HepG2 (cell line): ENCODE data around the gene KRT73. TPM values are rescaled to one million over a fixed set of nuclear protein-coding genes. Genes with fewer than 3 reads are reported as not detected.

Experiments used
- ATAC-seq: fragments of 200-7000 bp; cut with Tn5 transposase; 3 replicates; pipeline ENCODE4 v1.9.1; 2020; ENCODE audit warnings: mild to moderate bottlenecking, moderate library complexity
- BruUV-seq: library from RNA; stranded (reverse); fragments of 400-500 nt; replicated peaks from 2 replicates; lab custom pipeline; 2021; lab: Mats Ljungman, UMichigan
- CTCF ChIA-PET: fragments of 300-600 bp; formaldehyde crosslinking; extraction: SDS; loops from one replicate; lab custom pipeline; 2021; ENCODE audit warnings: low total read pairs, inconsistent platforms, low intra/inter-chr PET ratio; lab: Yijun Ruan, JAX
- POLR2A ChIA-PET: fragments of 350-600 bp; sonication (Branson Sonifier 250); formaldehyde crosslinking; loops from one replicate; lab custom pipeline; 2020; ENCODE audit warnings: antibody characterized with exemption, inconsistent platforms; lab: Yijun Ruan, JAX
- DNase-seq: peaks from one replicate; pipeline ENCODE4 v3.0.0-alpha.2; 2015; ENCODE audit warnings: low spot score
- FAIRE-seq: peaks from 3 replicates; lab custom pipeline; 2011; peaks lifted over from hg19 to GRCh38; lab: Jason Lieb, UNC
- H2AFZ ChIP-seq: one replicate; pipeline ENCODE4 v1.6.1; 2011; ENCODE audit warnings: low read length, inconsistent platforms
- H3K27ac ChIP-seq: fragments of 300-600 bp; 3 replicates; pipeline ENCODE4 v1.8.0; 2011; ENCODE audit warnings: mixed run types, mild to moderate bottlenecking, mixed read lengths, low read length, inconsistent platforms; ENCODE audit not compliant: insufficient read depth; ENCODE audit errors: extremely low read length
- H3K27me3 ChIP-seq, 2 experiments: fragments of 200-600 bp in 1 of 2; 2 replicates in 1 of 2; 3 replicates in 1 of 2; pipeline versions ENCODE4 v1.6.0 to v1.8.0; 2011; ENCODE audit warnings: low read length in 2 of 2, mild to moderate bottlenecking in 2 of 2, moderate library complexity in 2 of 2, inconsistent platforms in 1 of 2; ENCODE audit not compliant: insufficient read depth in 2 of 2, control insufficient read depth in 1 of 2
- H3K36me3 ChIP-seq, 2 experiments: fragments of 200-600 bp in 1 of 2; replicated peaks in 1 of 2; 2 replicates in 1 of 2; 3 replicates in 1 of 2; pipeline versions ENCODE4 v1.5.1 to v1.8.0; 2011; ENCODE audit warnings: low read length in 2 of 2, inconsistent platforms in 1 of 2; ENCODE audit not compliant: insufficient read depth in 2 of 2, control insufficient read depth in 1 of 2
- H3K4me1 ChIP-seq: 2 replicates; pipeline ENCODE4 v1.5.1; 2012; ENCODE audit warnings: low read length, inconsistent platforms; ENCODE audit not compliant: insufficient read depth
- H3K4me2 ChIP-seq: 2 replicates; pipeline ENCODE4 v1.6.0; 2011; ENCODE audit warnings: low read depth, low read length, inconsistent platforms
- H3K4me3 ChIP-seq, 3 experiments: fragments of 200-600 bp in 1 of 3; sonication (generic), shearing (Covaris generic) in 1 of 3; replicated peaks in 1 of 3; 2 replicates each; pipeline ENCODE4 v1.5.1; 2011 to 2016; ENCODE audit warnings: low read length in 3 of 3, inconsistent platforms in 2 of 3, low read depth in 2 of 3, mild to moderate bottlenecking in 2 of 3, control low read depth in 1 of 3, mixed read lengths in 1 of 3; ENCODE audit not compliant: insufficient read depth in 1 of 3
- H3K79me2 ChIP-seq: one replicate; pipeline ENCODE4 v1.6.1; 2011; ENCODE audit warnings: low read length, inconsistent platforms; ENCODE audit not compliant: insufficient read depth
- H3K9ac ChIP-seq: 2 replicates; pipeline ENCODE4 v1.6.0; 2011; ENCODE audit warnings: mild to moderate bottlenecking, low read depth, low read length, inconsistent platforms; ENCODE audit not compliant: insufficient read depth
- H3K9me3 ChIP-seq: 2 replicates; pipeline ENCODE4 v1.5.1; 2012; ENCODE audit warnings: mild to moderate bottlenecking, low read length
- H4K20me1 ChIP-seq: 2 replicates; pipeline ENCODE4 v1.6.0; 2011; ENCODE audit warnings: inconsistent platforms, mild to moderate bottlenecking, low read length, moderate library complexity; ENCODE audit not compliant: insufficient read depth
- HNRNPK ChIP-seq: fragments of 200-400 bp; formaldehyde crosslinking; IDR thresholded peaks from 2 replicates; pipeline ENCODE4 v1.6.1; 2018; ENCODE audit warnings: low read length, low read depth, moderate library complexity, mild to moderate bottlenecking; ENCODE audit not compliant: poor library complexity, severe bottlenecking
- KMT2B ChIP-seq: IDR thresholded peaks from 2 replicates; pipeline ENCODE4 v1.6.1; 2016; ENCODE audit warnings: missing genetic modification reagents, missing compliant biosample characterization
- MLX ChIP-seq: IDR thresholded peaks from 2 replicates; pipeline ENCODE4 v1.6.1; 2016
- NCOA5 ChIP-seq: sonication (generic); formaldehyde crosslinking; IDR thresholded peaks from 2 replicates; pipeline ENCODE4 v1.4.0; 2020; ENCODE audit warnings: missing genetic modification reagents
- NKX3-1 ChIP-seq: sonication (generic); formaldehyde crosslinking; IDR thresholded peaks from 2 replicates; pipeline ENCODE4 v1.5.0; 2020; ENCODE audit warnings: missing genetic modification reagents
- PBX2 ChIP-seq: IDR thresholded peaks from 2 replicates; pipeline ENCODE4 v1.6.1; 2016; ENCODE audit warnings: control low read depth
- PHF5A ChIP-seq: IDR thresholded peaks from one replicate; pipeline ENCODE4 v1.6.1; 2018; ENCODE audit warnings: low read depth, missing genetic modification reagents; ENCODE audit not compliant: unreplicated experiment
- SNAPC5 ChIP-seq: sonication (generic); formaldehyde crosslinking; IDR thresholded peaks from 2 replicates; pipeline ENCODE4 v1.8.1; 2023; ENCODE audit warnings: mild to moderate bottlenecking, missing genetic modification reagents, borderline replicate concordance
- THRA ChIP-seq: sonication (generic); formaldehyde crosslinking; IDR thresholded peaks from 2 replicates; pipeline ENCODE4 v1.4.0; 2020; ENCODE audit warnings: missing genetic modification reagents, borderline replicate concordance
- ZBTB4 ChIP-seq: sonication (generic); formaldehyde crosslinking; IDR thresholded peaks from 2 replicates; pipeline ENCODE4 v1.4.0; 2020; ENCODE audit warnings: missing genetic modification reagents, mild to moderate bottlenecking, borderline replicate concordance
- ZNF598 ChIP-seq: sonication (generic); formaldehyde crosslinking; IDR thresholded peaks from 2 replicates; pipeline ENCODE4 v1.5.1; 2020; ENCODE audit warnings: mild to moderate bottlenecking, missing genetic modification reagents, borderline replicate concordance
- WGBS: methylation state at CpG from one replicate; pipeline ENCODE4 v1.1.6; 2017; ENCODE audit warnings: low lambda C conversion rate; 5-methylcytosine and 5-hydroxymethylcytosine counted together
- in situ Hi-C: cut with HindIII; loops from 2 replicates; pipeline ENCODE4 v1.10.0; 2017; ENCODE audit warnings: low pct_unique_long_range_greater_than_20kb; ENCODE audit not compliant: extremely low pct_ligation_motif_present
- intact Hi-C: fragments of 100-400 bp; cut with micrococcal nuclease; formaldehyde crosslinking; loops from one replicate; pipeline ENCODE4 v1.10.0; 2022; ENCODE audit not compliant: unreplicated experiment
- polyA plus RNA-seq, 8 experiments: library from polyadenylated mRNA; depleted of rRNA in 3 of 8; stranded (reverse) in 7 of 8; unstranded in 1 of 8; fragments of >200 nt; fragmentation: Illumina TruSeq in 4 of 8; extraction: Trizol in 4 of 8; gene quantifications; 2 replicates each; pipeline versions ENCODE4 v1.2.1 to v1.2.3, GENCODE V29; 2011 to 2016; ENCODE audit warnings: low read depth in 4 of 8, missing spikeins in 1 of 8, mixed read lengths in 1 of 8; ENCODE audit not compliant: insufficient read depth in 1 of 8
- total RNA-seq, 5 experiments: library from RNA; depleted of rRNA; stranded (reverse); fragments of >200 nt; fragmentation: Illumina TruSeq; extraction: Trizol; gene quantifications; 2 replicates each; pipeline ENCODE4 v1.2.3, GENCODE V29; 2016; ENCODE audit warnings: low read depth in 1 of 5

KRT73 gene
- total and polyA plus RNA-seq, 2 of the 13 experiments (the other 11 are each of a cell fraction or from before 2014, with no cell fraction given), result not detected

- TF ChIP-seq HNRNPK (no peak), NCOA5 (CRISPR knock-in tag) (no peak), ZNF598 (no peak), KMT2B (CRISPR knock-in tag) (no peak)
These were observed 11.0 kb downstream of the KRT73 start (continued) for GRCh38 chr12:52607314-52607713.

- POLR2A ChIA-PET, result no interaction called here
- in situ Hi-C loops, result no loop called here
- DNase-seq (no peak), FAIRE-seq (no peak), ATAC-seq (no peak)
- intact Hi-C loops, result no loop called here
- no peaks in the 10 kb centered on the region for H4K20me1 ChIP-seq
- H3K9ac ChIP-seq, result no peak overlapping the region
- 5% methylated on average over 7 of the region's 7 CpGs for WGBS
- no peak overlapping the region for H2AFZ ChIP-seq
- H3K9me3 ChIP-seq, result no peaks in the 10 kb centered on the region
- H3K79me2 ChIP-seq, result no peaks in the 10 kb centered on the region
- BruUV-seq, result no TSS peak
- H3K4me3 ChIP-seq, result no peak overlapping the region
- peaks cover 2 to 22% of the 10 kb centered on the region in 2 experiments; a peak in 3 of 5 replicates for H3K27me3 ChIP-seq
- H3K4me2 ChIP-seq, result no peak overlapping the region
- CTCF ChIA-PET, result no interaction called here
- no peaks in the 10 kb centered on the region for H3K4me1 ChIP-seq
- no peaks in the 10 kb centered on the region for H3K36me3 ChIP-seq
- H3K27ac ChIP-seq, result no peak overlapping the region
- TF ChIP-seq MLX (CRISPR knock-in tag) (no peak), NKX3-1 (CRISPR knock-in tag) (no peak), THRA (CRISPR knock-in tag) (no peak), PHF5A (CRISPR knock-in tag) (no peak), SNAPC5 (CRISPR knock-in tag) (no peak), PBX2 (CRISPR knock-in tag) (no peak), ZBTB4 (CRISPR knock-in tag) (no peak)
These were observed 11.7 kb downstream of the KRT73 start for GRCh38 chr12:52606581-52607218.
